BLaER1 treated with 17β-estradiol and CSF1 and Interleukin-3, amounts not matched to agents 10 nM and 100 nM (cell line): Measurements from ENCODE around the gene HCAR1.
"Not testable (repeated sequence)": the region's sequence is repeated elsewhere in the genome, so short reads cannot be mapped to it uniquely, and the experiment has no call there.

Experiments
- H3K27ac ChIP-seq, 11 experiments: shearing (Covaris generic); formaldehyde crosslinking; 2 replicates each; pipeline ENCODE4 v1.8.1; 2022
- H3K27me3 ChIP-seq, 11 experiments: shearing (Covaris generic); formaldehyde crosslinking; 2 replicates each; pipeline ENCODE4 v1.8.1; 2022
- H3K36me3 ChIP-seq, 11 experiments: shearing (Covaris generic); formaldehyde crosslinking; 2 replicates each; pipeline ENCODE4 v1.8.1; 2022
- H3K4me1 ChIP-seq, 10 experiments: shearing (Covaris generic); formaldehyde crosslinking; 2 replicates each; pipeline ENCODE4 v1.8.1; 2022
- H3K4me2 ChIP-seq, 11 experiments: shearing (Covaris generic); formaldehyde crosslinking; 2 replicates each; pipeline ENCODE4 v1.8.1; 2022
- H3K4me3 ChIP-seq, 10 experiments: shearing (Covaris generic); formaldehyde crosslinking; 2 replicates each; pipeline ENCODE4 v1.8.1; 2022
- H3K9ac ChIP-seq, 11 experiments: shearing (Covaris generic); formaldehyde crosslinking; 2 replicates each; pipeline ENCODE4 v1.8.1; 2022
- H3K9me3 ChIP-seq, 11 experiments: shearing (Covaris generic); formaldehyde crosslinking; replicated peaks in 1 of 11; 2 replicates each; pipeline ENCODE4 v1.8.1; 2022
- H4K20me1 ChIP-seq, 11 experiments: shearing (Covaris generic); formaldehyde crosslinking; 2 replicates each; pipeline ENCODE4 v1.8.1; 2022
- Cebpa-rat ChIP-seq, 11 experiments: shearing (Covaris generic); IDR thresholded peaks; 2 replicates each; pipeline ENCODE4 v1.8.1; 2022

HCAR1 gene

DNA sequence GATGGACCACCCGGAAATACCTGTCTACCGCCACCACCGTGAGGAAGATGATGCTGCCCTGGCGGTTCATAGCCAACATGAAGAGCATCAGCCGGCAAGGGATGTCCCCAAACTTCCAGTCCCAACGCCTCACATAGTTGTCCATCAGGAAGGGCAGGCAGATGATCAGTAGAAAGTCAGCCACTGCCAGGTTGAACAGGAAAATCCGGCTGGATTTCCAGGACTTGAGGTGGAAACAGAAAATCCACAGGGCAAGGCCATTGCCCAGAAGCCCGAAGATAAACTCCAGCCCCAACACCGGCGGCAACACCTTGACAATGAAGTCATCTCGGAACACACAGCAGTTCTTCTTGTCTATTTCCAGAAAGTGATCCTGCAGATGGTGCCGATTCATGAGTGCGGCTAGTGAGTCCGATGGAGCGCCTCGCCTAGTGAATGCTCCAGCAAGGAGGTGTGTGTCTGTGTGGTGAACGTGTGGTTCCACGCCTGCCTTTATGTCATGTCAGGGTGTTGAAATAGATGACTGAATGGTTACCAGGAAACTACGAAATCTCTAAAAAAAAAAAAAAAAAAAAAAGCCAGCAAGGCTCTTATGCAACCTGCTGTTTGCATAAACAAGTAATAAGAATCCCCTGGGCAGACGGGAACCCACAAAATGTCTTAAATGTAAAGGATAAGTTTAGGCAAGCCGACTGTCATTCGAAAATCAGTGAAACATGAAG is 27.6 kb downstream of the HCAR1 start, which contains the start of gene HCAR2:
HCAR2 (minus strand) TSS at position 468 of the 722 bp plus-strand sequence; CDS start at position 394, 74 bp downstream.
- H4K20me1 ChIP-seq, H3K36me3 ChIP-seq, H3K9me3 ChIP-seq, H3K27me3 ChIP-seq: not testable (repeated sequence)
- peak in 5 of 11 experiments; percentile 23 to 59 (median 36); a peak in 6 of 22 replicates for TF ChIP-seq Cebpa-rat (IDR thresholded peaks at IDR 0.05)
- Histone ChIP-seq H3K4me2 (peak within 1 kb of the TSS in 6 of 11 experiments; percentile 13 to 82 (median 56); a peak in 11 of 22 replicates), H3K27ac (peak within 1 kb of the TSS in 7 of 11 experiments; percentile 18 to 72 (median 60); a peak in 11 of 22 replicates), H3K9ac (peak within 1 kb of the TSS in 4 of 11 experiments; percentile 18 to 72 (median 37); a peak in 6 of 22 replicates), H3K4me1 (peaks cover 0 to 49% (median 8%) of the 10 kb centered on the region in 10 experiments; a peak in 10 of 20 replicates), H3K4me3 (peak within 1 kb of the TSS in 4 of 10 experiments; percentile 40 to 54 (median 48); a peak in 7 of 20 replicates)

GRCh38 chr12:122701481-122701880 is 29.2 kb downstream of the HCAR1 start:
- H3K4me3 ChIP-seq: peak overlapping the region in 4 of 10 experiments; percentile 40 to 54 (median 48); a peak in 7 of 20 replicates
- H3K4me2 ChIP-seq: peak overlapping the region in 5 of 11 experiments; percentile 30 to 82 (median 66); a peak in 9 of 22 replicates
- H3K27me3 ChIP-seq, H4K20me1 ChIP-seq, H3K9me3 ChIP-seq, H3K36me3 ChIP-seq: not testable (repeated sequence)
- H3K27ac ChIP-seq: peak overlapping the region in 4 of 11 experiments; percentile 22 to 72 (median 58); a peak in 6 of 22 replicates
- peaks cover 0 to 53% (median 11%) of the 10 kb centered on the region in 10 experiments; a peak in 10 of 20 replicates for H3K4me1 ChIP-seq
- H3K9ac ChIP-seq: peak overlapping the region in 4 of 11 experiments; percentile 15 to 72 (median 52); a peak in 6 of 22 replicates

GRCh38 chr12:122700038-122700710 is 30.5 kb downstream of the HCAR1 start:
- not testable (repeated sequence) for H3K9ac ChIP-seq, H3K36me3 ChIP-seq, H3K27ac ChIP-seq, H3K27me3 ChIP-seq, H3K9me3 ChIP-seq, H4K20me1 ChIP-seq
- peaks cover 0 to 53% (median 11%) of the 10 kb centered on the region in 10 experiments; a peak in 10 of 20 replicates for H3K4me1 ChIP-seq
- peak overlapping the region in 1 of 10 experiments; percentile 54; a peak in 1 of 20 replicates for H3K4me3 ChIP-seq
- peak overlapping the region in 4 of 11 experiments; percentile 42 to 80 (median 62); a peak in 6 of 22 replicates for H3K4me2 ChIP-seq

- not testable (repeated sequence) for H3K27ac ChIP-seq, H3K36me3 ChIP-seq, H3K9ac ChIP-seq, H3K27me3 ChIP-seq, H3K9me3 ChIP-seq, H3K4me2 ChIP-seq, H3K4me3 ChIP-seq, H4K20me1 ChIP-seq
- peaks cover 0 to 31% (median 5%) of the 10 kb centered on the region in 10 experiments; a peak in 9 of 20 replicates for H3K4me1 ChIP-seq
Measured at GRCh38 chr12:122696922-122697321, 33.7 kb downstream of the HCAR1 start.

- H3K9ac ChIP-seq: no peak overlapping the region
- peaks cover 0 to 11% (median 0%) of the 10 kb centered on the region in 11 experiments; a peak in 1 of 22 replicates for H3K36me3 ChIP-seq
- no peaks in the 10 kb centered on the region for H3K27me3 ChIP-seq
- no peak overlapping the region for H3K27ac ChIP-seq
- no peak overlapping the region for H3K4me3 ChIP-seq
- peaks cover 0 to 15% (median 9%) of the 10 kb centered on the region in 10 experiments; a peak in 12 of 20 replicates for H3K4me1 ChIP-seq
- TF ChIP-seq Cebpa-rat (IDR thresholded peaks at IDR 0.05): no peak
- H3K9me3 ChIP-seq: no peaks in the 10 kb centered on the region
- peak overlapping the region in 2 of 11 experiments; percentile 27 to 48; a peak in 4 of 22 replicates for H3K4me2 ChIP-seq
- H4K20me1 ChIP-seq: no peaks in the 10 kb centered on the region
Measured at GRCh38 chr12:122691566-122691965, 39.1 kb downstream of the HCAR1 start.

- Histone ChIP-seq H3K9ac (no peak overlapping the region), H3K27ac (no peak overlapping the region), H3K9me3 (no peaks in the 10 kb centered on the region), H3K4me1 (peaks cover 0 to 15% (median 9%) of the 10 kb centered on the region in 10 experiments; a peak in 12 of 20 replicates), H3K36me3 (peaks cover 0 to 11% (median 0%) of the 10 kb centered on the region in 11 experiments; a peak in 1 of 22 replicates), H3K4me2 (no peak overlapping the region), H4K20me1 (no peaks in the 10 kb centered on the region), H3K27me3 (no peaks in the 10 kb centered on the region), H3K4me3 (no peak overlapping the region)
- TF ChIP-seq Cebpa-rat (IDR thresholded peaks at IDR 0.05): no peak
Measured at GRCh38 chr12:122688291-122688690, 42.4 kb downstream of the HCAR1 start.

DNA sequence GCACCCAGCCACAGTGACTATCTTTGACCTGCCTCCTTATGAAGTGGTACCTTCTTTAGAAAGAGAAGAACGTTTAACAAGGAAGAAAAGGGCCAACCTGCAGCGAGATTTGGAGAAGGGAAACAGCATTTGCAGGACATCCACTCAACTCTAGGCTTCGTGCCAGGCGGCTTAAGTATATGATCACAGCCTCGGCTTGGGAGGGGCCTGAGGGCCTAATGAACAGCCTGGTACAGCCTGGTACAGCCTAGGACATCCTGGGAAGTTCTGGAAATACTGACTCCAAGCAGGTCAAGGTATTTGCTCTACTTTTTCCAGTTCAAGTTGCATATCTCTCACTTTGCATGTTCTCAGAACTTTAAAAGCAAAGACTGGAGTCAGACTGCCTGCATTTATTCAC is 43.6 kb downstream of the HCAR1 start:
- Histone ChIP-seq H3K27me3 (no peaks in the 10 kb centered on the region), H3K9me3 (no peaks in the 10 kb centered on the region), H4K20me1 (no peaks in the 10 kb centered on the region), H3K9ac (no peak overlapping the region), H3K27ac (no peak overlapping the region), H3K4me2 (no peak overlapping the region), H3K4me3 (no peak overlapping the region), H3K4me1 (peaks cover 0 to 27% (median 14%) of the 10 kb centered on the region in 10 experiments; a peak in 13 of 20 replicates), H3K36me3 (peaks cover 0 to 3% (median 0%) of the 10 kb centered on the region in 11 experiments; a peak in 1 of 22 replicates)
- no peak for TF ChIP-seq Cebpa-rat (IDR thresholded peaks at IDR 0.05)

DNA sequence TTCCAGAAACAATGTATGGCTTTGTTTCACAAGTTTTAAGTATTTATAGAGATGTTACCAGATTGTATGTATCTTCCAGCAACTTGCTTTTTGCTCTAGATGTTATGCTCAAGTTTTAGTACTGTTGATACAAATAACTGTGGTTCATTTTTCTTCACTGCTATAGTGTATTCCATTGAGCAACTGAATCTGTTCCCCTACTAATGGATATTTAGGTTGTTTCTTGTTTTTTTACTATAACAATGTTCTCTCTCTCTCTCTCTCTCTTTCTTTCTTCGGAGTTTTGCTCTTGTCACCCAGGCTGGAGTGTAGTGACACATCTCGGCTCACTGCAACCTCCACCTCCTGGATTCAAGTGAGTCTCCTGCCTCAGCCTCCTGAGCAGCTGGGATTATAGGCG is 44.1 kb downstream of the HCAR1 start:
- no peak overlapping the region for H3K4me2 ChIP-seq
- no peaks in the 10 kb centered on the region for H3K27me3 ChIP-seq

More for the DNA sequence above, 44.1 kb downstream of the HCAR1 start:
- H3K9me3 ChIP-seq: peaks cover 0 to under 1% (median 0%) of the 10 kb centered on the region in 11 experiments; a peak in 2 of 22 replicates
- no peak overlapping the region for H3K4me3 ChIP-seq
- H3K36me3 ChIP-seq: no peaks in the 10 kb centered on the region
- H3K4me1 ChIP-seq: peaks cover 0 to 32% (median 19%) of the 10 kb centered on the region in 10 experiments; a peak in 13 of 20 replicates
- H3K9ac ChIP-seq: no peak overlapping the region
- no peak overlapping the region for H3K27ac ChIP-seq
- no peaks in the 10 kb centered on the region for H4K20me1 ChIP-seq
- no peak for TF ChIP-seq Cebpa-rat (IDR thresholded peaks at IDR 0.05)
